ENCODE results near the gene NT5C3A. TPM values are rescaled to one million over a fixed set of nuclear protein-coding genes. Genes with fewer than 3 reads are reported as not detected.

Gene NT5C3A
- total RNA-seq, 1 donor from 2014 or later = 18.2 TPM

DNA sequence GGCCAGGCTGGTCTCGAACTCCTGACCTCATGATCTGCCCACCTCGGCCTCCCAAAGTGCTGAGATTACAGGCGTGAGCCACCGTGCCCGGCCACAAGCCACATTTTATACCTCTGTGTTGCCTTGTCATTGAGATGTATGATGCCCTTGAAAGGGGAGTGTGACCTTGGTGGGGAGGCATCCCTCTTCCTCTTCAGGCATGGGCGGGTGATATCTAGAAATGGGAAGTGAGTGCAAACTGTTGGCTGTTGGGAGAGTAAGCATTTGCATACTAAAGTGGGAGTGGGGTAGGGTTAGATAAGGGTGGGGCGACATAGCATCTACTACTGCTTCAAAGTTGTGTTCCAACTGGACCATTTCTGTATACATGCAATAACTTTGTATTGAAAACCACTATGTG, 26.6 kb upstream of the NT5C3A start:
- no peak for TF ChIP-seq CTCF (conservative IDR thresholded peaks at IDR 0.05; ENCODE audit: low read depth, low read length)
- no peak overlapping the region for H3K4me3 ChIP-seq (ENCODE audit: low read depth, low read length)
- DNase-seq (ENCODE audit: low read depth) = no peak

GRCh38 chr7:33087858-33088257, 25.3 kb upstream of the NT5C3A start:
- no peak for TF ChIP-seq CTCF (conservative IDR thresholded peaks at IDR 0.05; ENCODE audit: low read depth, low read length)
- H3K4me3 ChIP-seq (ENCODE audit: low read depth, low read length) = no peak overlapping the region
- no peak for DNase-seq (ENCODE audit: low read depth)

DNA sequence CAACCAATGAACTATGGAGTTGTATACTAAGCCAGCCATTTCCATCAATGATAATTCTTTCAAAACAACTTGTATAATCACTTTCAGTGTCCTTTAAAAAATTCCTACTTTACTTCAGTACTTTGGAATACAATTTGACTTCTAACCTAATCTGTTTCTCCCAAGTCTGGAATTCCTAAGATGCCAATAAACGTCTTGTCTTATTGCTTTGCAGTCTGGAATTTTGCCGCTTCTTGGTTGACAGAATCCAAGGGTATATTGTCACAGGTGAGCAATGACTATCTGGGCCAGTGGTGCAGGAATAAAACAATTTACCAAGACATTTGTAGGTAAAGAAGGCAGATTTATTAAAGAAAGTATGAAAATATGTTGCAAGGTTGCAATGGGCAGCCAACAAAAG, 24.8 kb upstream of the NT5C3A start:
- DNase-seq (ENCODE audit: low read depth) = no peak
- no peak overlapping the region for H3K4me3 ChIP-seq (ENCODE audit: low read depth, low read length)
- TF ChIP-seq CTCF (conservative IDR thresholded peaks at IDR 0.05; ENCODE audit: low read depth, low read length) = no peak

DNA sequence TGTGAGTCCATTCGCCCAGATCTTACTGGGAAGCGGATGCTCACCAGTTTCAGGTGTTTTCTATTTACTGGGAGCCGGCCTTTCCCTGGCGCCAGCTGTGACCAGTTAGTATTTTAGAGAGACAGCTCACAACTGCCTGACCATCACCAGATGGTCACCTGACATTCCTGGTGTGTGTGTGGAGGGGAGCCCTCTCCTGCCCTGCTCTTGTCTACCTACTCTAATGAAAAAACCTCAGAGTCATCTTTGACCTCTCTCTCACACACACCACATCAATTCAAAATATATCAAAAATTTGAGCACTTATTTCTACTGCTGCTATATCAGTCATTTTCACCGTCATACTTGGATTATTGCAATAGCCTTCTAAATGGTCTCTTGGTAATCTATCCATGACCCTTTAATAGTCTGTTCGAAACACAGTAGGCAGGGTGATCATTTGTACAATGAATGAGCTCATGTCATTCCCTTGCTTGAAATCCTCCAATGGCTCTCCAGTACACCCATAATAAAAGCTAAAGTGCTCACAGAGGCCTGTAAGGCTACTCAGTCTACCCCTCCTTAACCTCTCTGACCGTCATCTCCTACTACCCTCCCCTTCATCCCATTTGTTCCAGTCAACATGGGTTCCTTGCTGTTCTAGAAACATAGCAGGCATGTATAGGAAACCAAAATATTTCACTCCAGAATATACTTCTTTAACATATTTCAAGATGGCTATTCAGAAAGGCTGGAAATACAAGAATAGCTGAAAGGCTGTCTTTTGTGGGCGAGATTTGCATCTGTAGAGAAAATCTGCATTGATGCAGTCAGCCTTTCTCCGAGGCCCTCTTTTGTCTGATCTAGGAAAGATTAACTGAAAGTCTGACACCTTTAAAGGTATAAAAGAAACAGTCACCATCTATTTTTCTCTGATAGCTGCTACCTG, 17.5 kb upstream of the NT5C3A start:
- H3K4me3 ChIP-seq (ENCODE audit: low read depth, low read length) = no peak overlapping the region
- DNase-seq (ENCODE audit: low read depth) = no peak
- no peak for TF ChIP-seq CTCF (conservative IDR thresholded peaks at IDR 0.05; ENCODE audit: low read depth, low read length)

GRCh38 chr7:33079096-33079495, 16.5 kb upstream of the NT5C3A start:
- DNase-seq (ENCODE audit: low read depth) = no peak
- TF ChIP-seq CTCF (conservative IDR thresholded peaks at IDR 0.05; ENCODE audit: low read depth, low read length) = no peak
- H3K4me3 ChIP-seq (ENCODE audit: low read depth, low read length) = no peak overlapping the region

- no peak for TF ChIP-seq CTCF (conservative IDR thresholded peaks at IDR 0.05; ENCODE audit: low read depth, low read length)
- H3K4me3 ChIP-seq (ENCODE audit: low read depth, low read length) = no peak overlapping the region
- DNase-seq (ENCODE audit: low read depth) = no peak
Measured at GRCh38 chr7:33076737-33077136, 14.2 kb upstream of the NT5C3A start.
